SIG-M5 treated with dmso at 0.1 percent for 504 hours (cell line): ENCODE results near the gene EXOSC5.
A peak's percentile ranks its signal among the peaks of the same experiment; 100 is the strongest.
"Not testable (repeated sequence)": the region's sequence is repeated elsewhere in the genome, so short reads cannot be mapped to it uniquely, and the experiment has no call there.

Source experiments
- DNase-seq: peaks from one replicate; lab custom pipeline; 2025; ENCODE audit not compliant: unreplicated experiment; lab: John Stamatoyannopoulos, UW

EXOSC5 gene

DNA sequence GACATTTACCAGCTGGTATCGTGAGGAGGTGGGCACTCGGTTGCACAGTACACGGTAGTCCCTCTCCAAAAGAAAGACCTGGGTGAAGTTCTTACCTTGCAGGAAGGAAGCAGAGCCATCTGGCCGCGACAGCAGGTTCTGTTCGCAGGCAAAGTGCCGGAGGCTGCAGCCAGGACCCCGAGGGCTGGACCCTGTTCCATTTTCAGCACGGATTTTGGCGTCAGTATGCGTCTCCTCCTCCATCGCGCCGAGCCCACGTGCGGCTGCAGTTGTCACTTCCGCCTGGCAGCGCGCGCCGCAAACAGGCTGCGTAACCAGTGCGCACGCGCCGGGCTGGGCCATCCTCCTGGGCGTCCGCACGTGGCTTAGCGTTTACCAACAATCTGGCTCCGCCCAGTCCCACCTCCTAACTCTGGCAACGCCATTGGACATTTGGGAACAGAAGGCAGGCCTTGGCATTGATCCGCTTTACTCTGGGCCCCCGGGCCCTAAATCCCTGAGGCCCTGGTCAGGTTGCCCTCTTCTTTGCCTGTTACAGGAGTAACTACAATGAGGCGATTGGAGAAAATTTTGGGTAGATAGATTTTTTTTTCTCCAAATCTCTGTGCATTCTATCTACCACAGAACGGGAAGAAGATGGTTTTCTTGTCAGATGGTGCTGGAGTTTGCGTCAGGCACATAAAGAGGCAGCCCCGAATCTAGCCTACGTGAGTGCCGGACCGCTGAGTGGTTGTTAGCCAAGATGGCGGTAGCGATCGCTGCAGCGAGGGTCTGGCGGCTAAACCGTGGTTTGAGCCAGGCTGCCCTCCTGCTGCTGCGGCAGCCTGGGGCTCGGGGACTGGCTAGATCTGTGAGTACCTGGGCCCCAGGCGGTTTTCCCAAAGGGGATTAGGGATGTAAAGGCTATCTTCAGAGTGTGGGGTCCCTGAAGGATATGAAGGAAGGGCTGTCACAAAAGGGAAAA is at the start of gene EXOSC5, which contains the start of gene BCKDHA:
Gene EXOSC5, minus strand, starts transcription at position 274 of the 964 bp plus-strand sequence. Its CDS starts 31 bp downstream, at position 243.
Gene BCKDHA, plus strand, starts transcription at position 733 of the 964 bp plus-strand sequence. Its CDS starts 10 bp downstream, at position 743.
- DNase-seq = peak; percentile 99

DNA sequence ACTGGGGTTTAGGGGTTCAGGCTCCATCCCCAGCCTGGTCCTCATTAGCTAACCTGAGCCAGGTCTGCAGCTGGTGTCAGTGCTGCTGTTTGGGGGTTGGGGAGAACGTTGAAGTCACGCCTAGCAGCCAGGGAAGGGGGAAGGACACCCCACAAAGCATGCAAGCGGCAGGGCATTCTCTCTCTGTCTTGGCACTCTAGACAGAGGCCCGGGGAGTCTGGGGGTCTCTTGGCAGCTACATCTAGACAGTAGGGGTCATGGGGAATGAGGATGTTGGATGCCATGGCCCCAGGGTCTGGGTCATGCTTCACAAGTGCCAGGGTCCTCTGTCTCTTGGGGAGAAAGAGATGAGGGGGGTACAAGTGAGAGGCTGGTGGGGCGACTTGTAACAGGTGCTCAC is 48.4 kb upstream of the EXOSC5 start:
- no peak for DNase-seq

DNA sequence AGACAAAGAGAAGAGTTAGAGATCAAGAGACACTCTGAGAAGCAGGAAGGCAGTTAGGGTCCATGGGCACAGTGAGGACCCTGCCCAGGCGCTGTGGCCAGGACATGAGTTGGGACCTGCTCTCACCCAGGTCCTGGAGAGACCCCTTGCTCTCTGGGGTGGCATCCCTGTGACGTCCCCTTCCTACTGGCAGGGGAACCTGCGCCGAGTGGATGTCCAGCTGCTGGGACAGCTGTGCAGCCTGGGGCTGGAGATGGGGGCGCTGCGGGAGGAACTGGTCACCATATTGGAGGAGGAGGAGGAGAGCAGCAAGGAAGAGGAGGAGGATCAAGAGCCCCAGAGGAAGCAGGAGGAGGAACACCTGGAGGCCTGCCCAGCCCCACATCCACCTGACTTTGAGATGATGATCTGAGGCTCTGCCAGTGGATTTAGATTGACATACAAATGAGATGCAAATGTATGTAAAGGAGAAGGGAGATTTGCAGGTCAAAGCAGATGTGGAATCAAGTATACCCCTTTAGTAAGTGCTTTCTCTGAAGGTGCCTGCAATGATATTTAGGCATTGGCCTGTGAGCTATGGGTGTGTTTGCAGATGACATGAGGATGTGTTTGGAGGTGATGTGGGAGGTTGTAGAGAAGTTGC is 46.8 kb upstream of the EXOSC5 start:
- no peak for DNase-seq

DNA sequence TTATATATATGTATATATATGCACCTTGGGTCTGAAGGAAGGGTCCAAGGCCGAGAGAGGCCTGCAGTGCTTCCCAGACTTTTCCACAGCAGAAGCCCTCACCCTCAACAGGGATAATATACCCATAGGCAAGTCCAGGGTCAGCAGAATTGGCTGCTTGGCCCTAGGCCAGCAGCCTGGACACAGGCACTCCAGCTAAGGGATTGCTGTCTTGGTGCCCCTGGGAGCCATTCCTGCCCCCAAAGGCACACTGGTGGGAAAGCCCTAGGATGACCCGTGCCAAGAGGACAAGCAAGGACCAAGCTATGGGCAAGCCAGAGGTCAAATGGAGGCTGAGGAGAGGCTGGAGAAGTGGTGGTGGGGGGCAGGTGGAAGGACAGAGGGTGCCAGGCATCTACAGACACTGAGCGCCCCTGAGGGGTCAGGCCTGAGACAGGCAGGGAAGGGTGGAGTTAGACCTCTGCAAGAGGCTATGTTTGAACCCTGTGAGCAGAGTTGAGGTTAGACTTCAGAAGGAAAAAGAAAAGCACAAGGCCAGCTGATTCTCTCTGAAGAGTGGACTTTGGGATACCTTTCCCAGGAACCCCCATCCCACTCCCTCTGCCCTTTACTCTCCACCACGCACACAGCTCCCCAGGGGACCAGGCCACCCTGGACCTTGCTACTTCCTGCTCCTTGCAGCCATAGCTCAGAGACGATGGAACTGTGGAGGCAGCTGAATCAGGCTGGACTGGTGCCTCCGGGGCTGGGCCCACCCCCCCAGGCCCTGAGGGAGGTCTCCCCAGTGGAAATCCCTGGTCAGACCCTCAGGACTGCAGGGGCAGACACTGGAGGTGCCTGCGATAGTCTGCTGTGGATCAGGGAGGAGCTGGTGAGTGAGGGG is 45.6 kb upstream of the EXOSC5 start, which contains the start of gene ERICH4:
Gene ERICH4, plus strand, starts transcription at position 684 of the 883 bp plus-strand sequence. Its CDS starts 14 bp downstream, at position 698.
- no peak for DNase-seq

DNA sequence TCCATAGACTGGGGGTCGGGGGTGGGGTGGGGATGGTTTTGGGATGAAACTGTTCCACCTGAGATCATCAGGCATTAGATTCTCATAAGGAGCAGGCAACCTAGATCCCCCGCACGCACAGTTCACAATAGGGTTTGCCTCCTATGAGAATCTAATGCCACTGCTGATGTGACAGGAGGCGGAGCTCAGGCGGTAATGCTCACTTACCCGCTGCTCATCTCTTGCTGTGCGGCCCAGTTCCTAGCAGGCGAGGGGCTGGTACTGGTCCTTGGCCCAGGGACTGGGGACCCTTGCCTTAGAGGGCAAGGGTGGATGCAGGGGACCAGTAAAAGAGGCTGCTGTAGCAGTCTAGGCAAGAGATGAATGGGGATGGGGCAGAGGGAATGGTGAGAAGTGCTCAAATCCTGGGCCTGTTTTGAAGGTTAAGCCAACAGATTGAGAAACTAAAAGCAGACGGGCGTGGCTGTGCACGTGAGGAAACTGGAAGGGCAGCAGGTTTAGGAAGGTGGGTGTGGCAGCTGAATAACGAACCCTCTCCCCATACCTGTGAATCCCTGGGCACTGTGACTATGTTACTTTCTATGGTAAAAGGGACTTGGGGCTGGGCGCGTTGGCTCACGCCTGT is 44.3 kb upstream of the EXOSC5 start:
- no peak for DNase-seq

DNA sequence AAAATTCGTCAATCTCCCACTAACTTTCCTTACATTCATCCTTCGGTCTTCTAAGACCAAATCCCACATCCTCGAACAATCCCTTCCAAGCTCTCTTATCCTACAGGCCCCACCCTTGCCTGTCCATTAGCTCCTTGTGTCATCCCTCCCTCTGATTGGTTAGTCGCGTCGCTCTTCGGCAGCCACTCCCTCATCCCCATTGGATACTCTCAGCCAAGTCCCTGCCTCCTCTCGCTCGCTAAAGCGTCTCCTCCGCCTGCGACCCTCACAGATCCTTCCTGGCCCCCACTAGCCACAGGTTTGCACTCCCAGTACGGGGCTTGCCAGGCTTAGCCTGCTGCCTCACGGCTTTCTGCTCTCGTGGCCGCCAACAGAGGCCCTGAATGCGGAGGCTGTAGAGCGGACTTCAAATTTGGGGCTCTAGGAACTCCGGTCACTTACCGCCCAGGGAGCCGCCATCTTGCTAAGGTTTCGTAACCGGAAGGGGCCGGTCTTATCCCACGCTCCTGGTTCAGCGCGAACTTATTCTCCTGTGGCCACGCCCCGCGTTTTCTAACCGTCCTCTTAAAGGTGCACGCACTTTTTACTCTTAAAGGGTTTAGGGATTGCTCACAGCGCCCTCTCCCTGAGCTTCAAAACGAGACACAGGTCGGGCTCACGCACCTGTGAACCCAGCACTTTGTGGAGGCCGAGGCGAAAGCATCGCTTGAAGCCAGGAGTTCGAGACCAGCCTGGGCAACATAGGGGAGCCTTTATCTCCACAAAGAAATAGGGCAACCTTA is 42.5 kb upstream of the EXOSC5 start, which contains the start of gene DMAC2:
Gene DMAC2, minus strand, starts transcription at position 472 of the 782 bp plus-strand sequence. Its CDS starts 13 bp downstream, at position 459.
- DNase-seq = peak; percentile 98

DNA sequence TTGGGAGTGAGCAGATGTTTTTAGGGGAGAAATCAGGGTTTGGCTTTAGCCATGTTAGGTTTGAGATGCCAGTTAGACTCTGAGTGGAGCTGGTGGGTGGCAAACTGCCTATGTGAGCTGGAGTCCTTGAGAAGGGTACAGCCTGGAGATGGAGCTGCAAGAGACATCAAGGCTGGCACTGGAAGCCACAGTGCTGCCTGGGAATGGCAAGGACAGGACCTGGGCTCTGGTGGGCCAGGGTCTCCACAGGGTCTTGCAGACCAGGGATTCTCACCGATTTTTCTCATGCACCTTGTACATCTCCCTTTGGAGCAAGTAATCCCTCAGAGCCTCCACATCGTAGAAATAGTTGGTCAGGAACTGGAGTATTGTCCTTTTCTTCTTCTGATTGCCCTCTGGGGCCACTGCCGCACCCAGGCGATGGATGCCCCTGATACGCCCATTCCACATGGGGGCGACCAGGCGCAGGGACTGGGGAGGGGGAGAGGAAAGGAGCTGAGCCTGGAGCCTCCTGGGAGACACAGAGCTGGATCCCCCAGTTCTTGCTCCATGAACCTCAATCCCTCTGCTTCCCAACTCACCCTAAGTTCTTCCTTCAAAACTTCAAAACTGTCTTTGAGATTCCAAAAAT is 40.9 kb upstream of the EXOSC5 start:
- no peak for DNase-seq

DNA sequence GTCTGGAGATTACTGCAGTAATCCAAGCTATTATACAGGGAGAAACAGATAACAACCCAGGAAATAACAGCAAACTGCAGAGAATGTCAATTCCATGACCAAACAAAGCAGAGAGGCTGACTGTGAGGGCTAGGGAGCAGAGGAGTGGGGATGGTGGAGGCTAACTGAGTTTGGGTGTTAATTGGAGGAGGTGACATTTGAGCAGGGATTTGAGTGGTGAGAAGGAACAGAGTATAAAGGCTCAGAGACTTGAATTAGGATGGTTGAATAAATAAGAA is 39.5 kb upstream of the EXOSC5 start:
- DNase-seq = no peak

DNA sequence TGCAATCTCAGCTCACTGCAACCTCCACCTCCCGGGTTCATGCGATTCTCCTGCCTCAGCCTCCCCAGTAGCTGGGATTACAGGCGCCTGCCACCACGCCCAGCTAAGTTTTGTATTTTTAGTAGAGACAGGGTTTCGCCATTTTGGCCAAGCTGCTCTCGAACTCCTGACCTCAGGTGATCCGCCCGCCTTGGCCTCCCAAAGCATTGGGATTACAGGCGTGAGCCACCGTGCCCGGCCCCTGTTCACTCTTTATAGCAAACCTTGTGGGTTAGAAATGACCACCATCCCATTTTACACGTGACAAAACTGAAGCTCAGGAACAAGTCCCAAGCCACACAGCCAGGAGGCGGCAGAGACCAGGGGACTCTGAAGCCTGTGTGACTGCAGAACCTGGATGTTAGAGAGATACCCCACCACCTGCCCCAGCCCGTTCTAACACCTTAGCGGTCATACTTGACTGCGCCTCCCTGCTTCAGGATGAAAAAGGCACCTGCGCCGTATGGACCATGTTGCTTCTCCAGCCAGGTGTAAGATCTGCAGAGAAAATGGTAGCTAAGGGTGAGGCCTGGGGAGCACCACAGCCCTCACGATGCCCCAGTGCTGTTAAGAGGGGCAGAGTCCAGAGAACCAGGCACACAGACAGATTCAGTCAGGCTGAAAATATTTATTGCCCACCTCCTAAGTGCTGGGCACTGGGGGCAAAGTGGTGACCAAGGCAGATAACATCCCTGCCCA is 38.9 kb upstream of the EXOSC5 start:
- no peak for DNase-seq

DNA sequence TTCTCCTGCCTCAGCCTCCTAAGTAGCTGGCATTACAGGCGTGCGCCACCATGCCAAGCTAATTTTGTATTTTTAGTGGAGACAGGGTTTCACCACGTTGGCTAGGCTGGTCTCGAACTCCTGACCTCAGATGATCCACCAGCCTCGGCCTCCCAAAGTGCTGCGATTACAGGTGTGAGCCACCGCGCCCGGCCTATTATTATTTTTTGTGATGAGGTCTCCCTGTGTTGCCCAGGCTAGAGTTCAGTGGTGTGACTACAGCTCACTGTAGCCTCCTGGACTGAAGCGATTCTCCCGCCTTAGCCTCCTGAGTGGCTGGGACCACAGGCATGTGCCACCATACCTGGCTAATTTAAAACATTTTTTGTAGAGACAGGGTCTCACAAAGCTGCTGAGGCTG is 38.2 kb upstream of the EXOSC5 start:
- not testable (repeated sequence) for DNase-seq

DNA sequence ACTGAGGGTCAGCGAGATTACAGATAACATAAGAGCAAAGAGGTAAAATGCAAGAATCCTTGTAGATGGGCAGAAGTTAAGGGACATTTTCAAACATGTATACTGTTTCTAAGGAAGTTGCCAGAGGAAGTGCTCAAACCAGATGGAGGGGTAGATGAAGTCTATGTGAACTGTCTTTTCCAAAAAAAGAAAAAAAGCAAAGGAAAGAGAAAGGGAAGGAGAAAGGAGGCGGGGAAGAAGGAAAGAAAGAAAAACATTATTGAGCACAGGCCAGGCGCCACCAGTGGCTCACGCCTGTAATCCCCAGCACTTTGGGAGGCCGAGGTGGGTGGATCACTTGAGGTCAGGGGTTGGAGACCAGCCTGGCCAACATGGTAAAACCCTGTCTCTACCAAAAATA is 37.3 kb upstream of the EXOSC5 start:
- DNase-seq = no peak

DNA sequence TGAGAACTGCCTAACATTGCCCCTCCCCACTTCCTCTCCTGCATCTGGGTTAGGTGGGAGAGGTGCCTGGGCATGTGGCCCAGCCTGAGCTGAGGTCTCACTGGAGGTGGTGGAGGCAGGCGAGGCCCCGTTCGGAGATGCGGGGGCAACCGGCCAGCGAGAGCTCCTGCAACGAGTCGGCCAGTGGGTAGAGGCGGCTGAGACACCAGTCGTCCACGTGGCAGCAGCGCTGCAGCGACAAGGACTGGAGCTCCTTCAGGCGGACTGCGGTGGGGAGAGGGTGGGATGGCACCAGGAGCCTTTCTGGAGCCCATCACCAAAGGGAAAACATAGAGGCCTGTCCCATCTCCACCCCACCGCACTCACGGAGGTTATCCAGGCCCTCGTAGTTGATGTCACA is 36.0 kb upstream of the EXOSC5 start:
- DNase-seq = no peak

DNA sequence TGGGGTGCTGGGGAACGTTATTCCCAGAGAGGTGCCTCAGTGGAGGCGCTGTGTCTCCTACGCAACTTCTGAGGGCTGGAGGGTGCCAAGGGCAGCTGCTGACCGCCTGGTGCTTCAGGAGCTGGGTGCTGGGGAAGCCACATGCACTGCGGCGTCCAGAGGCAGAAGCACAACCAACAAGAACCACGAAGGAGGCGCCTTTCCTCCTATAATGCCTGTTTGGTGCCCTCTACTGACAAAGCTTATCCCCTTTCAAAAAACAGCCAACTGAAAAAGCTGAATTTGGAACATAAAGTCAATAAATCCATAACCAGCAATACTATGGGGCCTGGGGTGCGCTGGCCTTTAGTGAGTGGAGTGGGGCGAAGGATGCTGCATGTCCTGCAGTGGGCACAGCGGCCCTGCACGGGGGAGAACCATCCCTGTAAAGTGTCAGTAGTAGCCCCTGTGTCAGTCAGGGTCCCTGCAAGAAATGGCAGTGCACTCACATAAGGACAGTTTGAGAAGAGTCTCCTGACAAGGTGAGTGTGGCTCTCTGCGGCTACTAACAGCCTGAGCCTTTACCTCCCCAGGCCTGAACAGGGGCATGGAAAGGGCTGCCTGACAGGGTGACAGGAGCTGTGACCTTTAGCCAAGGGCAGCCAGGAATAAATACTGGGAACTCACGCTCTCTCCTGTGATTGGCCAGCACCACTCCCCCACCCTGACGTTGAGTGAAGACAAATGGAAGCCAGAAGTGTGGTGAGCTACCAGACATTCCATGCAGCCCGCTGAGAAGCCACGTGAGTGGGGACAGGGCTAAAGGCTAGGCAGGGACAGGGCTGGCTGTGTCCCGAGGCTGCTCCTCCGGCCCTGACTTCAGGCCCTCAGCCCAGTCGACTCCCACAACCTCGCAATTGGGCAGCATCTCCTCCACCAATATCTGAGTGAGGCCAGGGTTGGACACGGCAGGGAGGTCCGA is 34.5 kb upstream of the EXOSC5 start:
- DNase-seq = peak; percentile 63

DNA sequence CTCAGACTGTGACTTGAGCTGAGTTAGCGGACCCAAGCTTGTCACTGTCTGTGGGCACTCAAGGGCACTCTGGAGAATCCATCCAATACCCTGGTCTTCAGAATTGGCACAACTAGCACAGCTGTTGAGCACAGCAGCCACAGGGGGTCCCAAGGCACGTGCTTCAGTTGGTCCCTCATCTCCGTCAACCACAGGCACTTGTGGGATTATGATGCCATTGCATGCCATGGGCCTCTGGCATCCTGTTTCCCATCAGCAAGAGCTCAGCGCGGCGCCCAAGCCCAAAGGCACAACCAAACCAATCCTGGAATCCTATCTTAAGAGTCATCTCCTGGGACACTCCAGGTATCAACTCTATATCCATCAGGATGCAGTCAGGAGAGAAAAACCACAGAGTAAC is 33.8 kb upstream of the EXOSC5 start:
- DNase-seq = no peak

DNA sequence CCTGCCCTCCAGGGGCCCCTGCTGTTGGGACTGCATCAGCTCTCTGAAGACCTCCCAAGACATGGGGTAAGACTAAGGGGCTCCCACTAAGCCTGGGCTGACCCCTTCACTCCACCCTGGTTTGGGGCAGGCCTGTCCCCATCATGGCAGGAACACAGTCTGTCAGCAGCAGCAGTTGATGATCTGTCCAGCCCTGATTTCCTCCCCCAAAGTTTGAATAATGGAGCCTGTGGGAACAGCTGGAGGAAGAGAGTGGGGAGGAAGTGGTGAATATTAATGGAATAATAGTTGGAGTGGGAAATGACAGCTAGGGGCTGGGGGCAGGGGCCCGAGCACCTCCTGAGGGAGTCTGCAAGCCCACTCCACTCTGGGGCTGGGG is 31.3 kb upstream of the EXOSC5 start:
- no peak for DNase-seq

DNA sequence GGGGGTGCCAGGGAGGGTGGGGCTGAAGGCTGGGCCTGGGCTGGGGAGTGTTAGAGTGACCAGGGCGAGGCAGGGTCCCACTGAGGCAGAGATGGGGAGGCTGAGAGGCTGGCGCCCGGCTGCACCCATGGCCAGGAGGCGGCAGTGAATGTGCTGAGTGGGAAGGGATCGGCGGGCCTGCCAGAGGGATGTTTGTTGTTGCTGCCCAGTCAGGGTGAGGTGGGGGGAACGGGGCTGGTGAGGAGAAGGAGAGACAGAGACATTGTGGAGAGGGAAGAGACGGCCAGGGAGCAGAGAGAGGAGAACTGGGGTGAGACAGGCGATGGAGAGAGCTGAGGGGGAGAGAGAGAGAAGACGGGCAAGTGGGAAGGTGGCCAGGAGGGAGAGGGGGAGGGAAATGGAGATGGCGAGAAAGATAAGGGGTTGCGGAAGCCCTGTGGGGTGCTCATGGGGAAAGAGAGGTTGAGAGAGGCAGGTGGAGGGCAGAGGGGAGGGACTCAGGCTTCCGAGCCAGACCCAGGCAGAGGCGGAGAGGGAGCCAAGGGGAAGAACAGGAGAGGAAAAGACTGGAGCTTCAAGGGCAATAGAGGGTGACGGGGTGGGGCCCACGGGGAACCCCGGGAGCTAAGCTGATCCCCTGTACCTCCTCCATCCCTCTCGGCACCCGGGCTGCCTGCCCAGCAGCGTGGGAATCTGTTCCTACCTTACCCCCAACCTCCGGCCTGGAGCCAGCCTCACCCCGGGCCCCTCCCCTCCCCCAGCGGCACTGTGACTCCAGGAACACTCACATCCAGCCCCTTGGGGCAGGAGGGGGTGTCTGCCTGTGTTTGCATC is 30.7 kb upstream of the EXOSC5 start:
- DNase-seq = peak; percentile 61
